Dermis microvascular lymphatic vessel endothelial cell (primary cell): ENCODE measurements around the gene SMAD3. TPM values are rescaled to one million over a fixed set of nuclear protein-coding genes. Genes with fewer than 3 reads are reported as not detected.
A peak's percentile ranks its signal among the peaks of the same experiment; 100 is the strongest.

ENCODE experiments used
- DNase-seq, 2 donors: peaks; one replicate each; pipeline versions ENCODE4 v3.0.0 to v3.0.0-alpha.2; 2010; ENCODE audit warnings: low read depth in 2 of 2
- total RNA-seq: library from RNA; depleted of rRNA; stranded (reverse); fragments of >200 nt; gene quantifications from 2 replicates; pipeline ENCODE4 v1.2.1, GENCODE V29; 2014

The SMAD3 gene
- total RNA-seq, 1 donor from 2014 or later = 12.3 TPM

DNA sequence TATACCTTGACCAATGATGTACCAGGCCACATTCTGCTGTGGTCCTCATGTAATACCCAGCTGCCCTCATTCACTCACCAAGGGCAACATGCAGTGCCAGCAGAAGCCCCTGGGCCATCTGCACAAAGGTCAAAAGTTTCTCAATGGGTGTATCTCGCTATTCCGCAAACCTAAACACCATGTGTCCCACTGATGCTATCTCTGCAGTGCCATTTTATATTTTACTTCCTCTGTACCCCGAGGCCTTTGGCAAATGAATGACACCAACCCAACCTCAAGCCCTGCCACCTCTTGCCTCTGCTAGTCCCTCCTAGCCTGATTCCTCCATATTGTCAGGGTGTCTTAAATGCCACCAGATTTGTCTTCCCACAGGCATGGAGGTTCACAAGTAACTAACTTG is 129.9 kb downstream of the SMAD3 start:
- DNase-seq = no peak

DNA sequence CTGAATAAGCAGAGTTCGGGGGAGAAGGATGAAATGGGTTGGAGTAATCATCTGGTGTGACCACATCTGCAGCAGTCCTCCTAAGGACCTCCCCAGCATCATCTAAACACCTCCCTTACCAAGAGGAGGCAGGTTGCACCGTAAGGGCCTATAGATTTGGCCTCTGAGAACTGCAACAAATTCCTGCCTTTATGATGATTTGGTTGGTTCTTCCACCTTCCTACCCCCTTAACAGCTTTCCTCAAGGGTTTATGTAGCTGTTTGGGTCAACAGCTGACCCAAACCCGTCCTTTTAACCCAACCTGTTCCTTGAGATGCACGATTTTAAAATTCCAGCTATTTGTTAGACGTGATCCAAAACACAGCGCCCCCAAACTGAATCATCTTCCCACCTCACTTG is 130.8 kb downstream of the SMAD3 start:
- no peak for DNase-seq

GRCh38 chr15:67196672-67197363 is 131.4 kb downstream of the SMAD3 start:
- no peak for DNase-seq

GRCh38 chr15:67197364-67197695 is 131.9 kb downstream of the SMAD3 start:
- no peak for DNase-seq

DNA sequence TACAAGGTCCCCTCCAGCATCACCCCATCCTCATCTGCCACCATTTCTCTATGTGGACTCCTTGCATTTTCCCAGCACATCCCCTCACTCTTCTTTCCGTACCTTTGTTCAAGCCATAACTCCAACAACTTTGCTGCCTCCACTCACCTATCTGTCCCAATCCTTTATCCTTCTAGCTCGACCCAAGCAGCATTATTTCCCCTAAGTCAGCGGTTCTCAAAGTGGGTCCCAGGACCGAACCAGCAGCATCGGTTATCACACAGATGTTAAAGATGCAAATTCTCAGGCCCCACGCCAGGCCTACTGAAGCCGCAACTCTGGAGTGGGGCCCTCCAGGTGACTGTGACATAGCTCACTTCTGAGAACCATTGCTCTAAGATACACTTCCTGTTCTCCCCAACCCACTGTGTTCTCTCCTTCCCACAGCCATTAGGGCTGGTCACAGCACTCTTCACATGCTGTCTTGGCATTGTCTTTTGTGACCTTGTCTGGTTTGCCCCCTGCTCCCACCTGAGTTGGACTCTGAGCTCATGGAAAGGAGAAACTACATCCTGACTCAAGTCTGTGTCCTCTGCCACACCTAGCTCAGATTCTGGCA is 132.9 kb downstream of the SMAD3 start:
- DNase-seq = no peak

DNA sequence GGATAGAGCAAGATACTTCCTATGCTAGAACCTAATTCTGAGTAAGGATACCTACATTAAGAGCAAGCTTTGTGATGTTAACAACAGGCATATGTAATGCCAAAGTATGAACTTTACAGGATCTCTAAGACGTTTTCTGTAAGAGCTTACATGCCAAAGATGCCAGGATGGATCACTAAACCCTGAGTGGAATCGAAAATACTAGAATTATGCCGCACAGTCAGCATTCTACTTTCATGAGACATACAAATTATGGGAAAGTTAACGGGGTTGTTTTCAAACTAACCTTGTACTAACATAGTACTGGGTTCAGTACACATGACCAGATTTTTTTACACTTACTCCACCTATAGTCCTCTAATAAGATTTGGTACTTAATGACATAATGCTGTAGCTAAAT is 134.0 kb downstream of the SMAD3 start:
- DNase-seq = no peak

DNA sequence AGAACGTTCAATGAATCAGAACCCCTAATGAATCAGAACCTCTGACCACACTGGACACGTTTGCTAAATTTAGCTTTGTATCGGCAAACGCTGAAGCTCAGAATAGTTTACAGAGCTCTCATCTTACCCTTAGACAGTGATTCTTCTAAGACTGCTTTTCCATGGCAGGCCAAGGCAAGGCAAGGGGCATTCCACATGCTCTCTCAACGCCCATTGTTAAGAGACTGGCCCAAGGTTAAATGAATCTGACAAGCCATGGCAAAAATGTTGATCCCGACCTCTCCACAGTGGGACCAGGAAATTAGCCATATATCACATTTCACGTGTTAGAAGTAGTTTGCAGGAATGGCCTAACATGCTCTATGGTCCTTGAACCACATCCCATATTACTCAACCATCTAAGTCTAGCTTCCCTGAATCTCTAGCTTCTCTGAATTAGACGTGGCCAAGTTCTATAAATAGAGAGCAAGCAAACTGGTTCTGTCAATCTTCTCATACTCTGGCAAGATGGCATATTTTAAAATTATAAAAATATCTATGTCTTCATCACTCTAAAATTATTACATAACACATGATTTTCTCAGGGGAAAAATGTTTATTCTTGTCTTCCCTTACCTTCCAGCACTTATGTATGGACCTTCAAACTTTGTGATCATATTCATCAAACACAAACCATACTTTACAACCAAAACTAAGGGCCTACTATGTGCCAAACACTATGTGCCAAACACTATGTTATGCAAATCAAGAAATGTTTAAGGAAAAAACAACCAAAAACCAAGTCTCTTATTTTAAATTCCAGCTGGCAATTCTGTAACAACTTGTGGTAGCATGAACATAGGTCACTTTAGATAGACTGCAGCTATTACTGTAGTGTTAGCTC is 134.7 kb downstream of the SMAD3 start:
- no peak for DNase-seq

DNA sequence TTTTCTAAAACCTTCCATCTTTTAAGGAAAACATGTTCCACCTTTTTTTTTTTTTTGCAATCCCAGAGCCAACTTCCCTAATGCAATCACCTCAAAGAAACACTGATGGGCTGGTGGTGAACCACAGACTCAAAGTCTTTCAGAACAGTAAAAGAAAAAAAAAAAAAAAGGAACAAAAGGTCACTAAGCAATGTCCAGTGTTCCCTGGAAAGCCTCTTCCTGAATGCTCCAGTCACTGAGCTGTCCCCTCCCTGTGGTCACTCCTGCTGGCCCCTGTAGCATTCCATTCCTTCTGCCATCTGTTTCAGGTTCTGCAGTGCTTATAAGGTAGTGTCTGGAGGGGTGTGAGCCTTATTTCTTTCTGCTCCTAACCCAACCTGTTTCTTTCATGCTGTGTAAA is 135.7 kb downstream of the SMAD3 start:
- DNase-seq = no peak

- no peak for DNase-seq
These were observed 136.7 kb downstream of the SMAD3 start for GRCh38 chr15:67202091-67202490.

DNA sequence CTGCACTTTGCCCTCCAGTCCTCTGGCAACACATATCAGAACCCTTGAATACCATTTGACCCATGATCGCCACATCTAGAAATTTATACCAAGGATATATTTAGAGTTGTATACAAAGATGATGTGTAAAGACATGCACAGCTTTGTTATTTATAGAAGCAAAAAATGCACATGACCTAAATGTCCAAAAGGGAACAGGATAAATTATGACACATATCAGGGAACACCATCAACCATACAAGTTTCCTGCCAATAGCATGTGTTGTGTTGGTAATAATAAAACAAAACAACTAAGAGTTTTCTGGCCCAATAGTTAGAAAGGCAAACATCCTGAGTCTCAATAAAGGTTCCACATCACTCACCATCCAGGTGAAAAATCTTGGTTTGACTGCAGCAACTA is 137.6 kb downstream of the SMAD3 start:
- DNase-seq = peak; percentile 20 to 64

DNA sequence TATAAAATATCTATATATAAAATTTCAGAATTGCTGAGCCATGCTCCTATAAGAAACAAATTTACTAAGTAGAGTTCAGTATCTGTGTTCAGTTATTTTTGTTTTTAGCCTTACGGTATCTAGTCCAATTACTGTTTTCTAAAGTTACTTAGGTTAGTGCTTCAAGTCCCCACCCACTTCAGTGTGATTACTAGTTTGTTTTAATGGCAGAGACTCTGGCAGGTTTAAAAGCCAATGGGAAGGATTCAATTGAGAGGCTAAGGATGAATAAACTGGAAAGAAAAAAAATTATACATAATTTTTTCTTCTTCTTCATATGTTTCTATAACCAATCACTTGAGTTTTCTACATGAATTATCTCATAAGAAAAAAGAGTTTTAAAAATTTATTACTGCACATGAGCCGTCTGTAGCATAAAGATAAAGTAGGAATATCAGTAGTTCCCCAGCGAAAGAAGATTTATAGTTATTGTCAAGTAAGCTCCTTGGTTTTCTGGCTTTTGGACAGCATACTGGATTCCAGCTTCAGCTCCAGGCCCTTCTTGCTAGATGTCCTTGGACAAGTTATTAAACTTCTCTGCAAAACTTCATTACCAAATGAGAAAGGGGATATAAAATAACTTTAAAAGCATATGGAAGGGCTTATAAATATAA is 142.3 kb downstream of the SMAD3 start:
- DNase-seq = no peak

DNA sequence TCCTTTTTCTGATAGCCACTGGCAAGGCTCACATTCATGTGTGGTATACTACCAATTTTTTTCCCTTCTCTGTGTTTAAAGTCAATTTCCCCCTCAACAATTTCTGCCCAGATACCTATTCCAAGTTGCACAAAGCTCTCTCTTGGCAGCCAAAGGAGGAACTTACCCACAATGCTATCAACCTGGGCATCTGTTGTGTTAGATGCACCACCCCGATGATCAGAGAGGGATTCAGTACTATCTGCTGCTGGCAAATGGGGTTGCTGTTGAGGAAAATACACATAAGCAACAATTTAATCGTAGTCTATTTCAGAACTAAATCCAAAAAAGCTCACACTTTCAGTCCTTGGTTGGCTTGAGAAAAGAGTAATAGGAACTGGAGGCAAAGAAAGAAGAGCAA is 143.0 kb downstream of the SMAD3 start:
- no peak for DNase-seq

- no peak for DNase-seq
These were observed 145.3 kb downstream of the SMAD3 start for GRCh38 chr15:67210555-67211168.

DNA sequence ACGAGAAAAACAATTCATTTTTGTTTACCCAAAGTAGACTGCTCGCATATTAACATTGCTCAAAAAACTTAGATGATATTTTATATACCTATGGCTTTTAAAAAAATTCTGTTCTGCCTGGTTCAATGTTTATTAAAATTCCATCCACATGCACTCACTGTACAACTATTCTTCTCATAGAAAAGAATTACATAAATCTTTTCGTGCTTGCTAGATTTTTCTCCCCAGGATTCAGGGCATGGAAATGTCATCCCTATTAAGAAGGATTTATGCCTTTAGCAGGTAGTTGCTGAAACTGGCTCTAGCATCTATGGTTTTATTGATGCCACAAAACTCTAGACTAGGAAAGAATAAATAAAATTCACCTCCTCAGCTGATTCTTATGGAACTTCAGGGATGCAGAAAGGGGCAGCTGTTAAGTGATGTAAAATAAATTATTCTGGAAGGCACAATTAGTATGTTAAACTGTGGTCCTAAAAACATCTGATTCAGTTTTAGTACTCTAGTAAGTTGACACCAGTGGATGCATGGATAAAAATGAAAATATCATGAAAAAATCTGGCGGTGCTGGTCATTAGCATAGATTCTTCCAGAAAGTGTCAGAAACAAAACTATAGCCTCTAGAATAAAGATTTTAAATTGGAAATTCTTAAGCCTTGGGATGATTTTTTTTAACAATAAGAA is 147.4 kb downstream of the SMAD3 start:
- no peak for DNase-seq

- DNase-seq = no peak
These were observed 149.7 kb downstream of the SMAD3 start for GRCh38 chr15:67215102-67215501.

DNA sequence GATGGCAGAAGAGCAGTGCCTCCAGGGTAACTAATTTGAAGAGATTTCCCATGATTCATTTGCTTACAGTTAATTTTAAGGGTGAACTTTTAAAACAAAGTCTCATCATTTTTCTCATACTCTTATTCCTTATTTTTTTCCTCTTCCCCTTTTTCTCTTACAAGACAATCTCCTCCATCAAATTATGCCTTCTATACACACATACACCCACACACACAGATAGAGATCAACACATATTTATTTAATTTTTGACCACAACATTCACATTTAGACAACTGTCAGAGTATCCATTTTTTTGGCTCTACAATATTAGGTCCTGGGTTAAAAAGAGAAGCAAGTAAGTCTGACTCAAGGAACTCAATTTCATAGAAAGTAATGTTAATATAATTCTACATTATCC is 151.5 kb downstream of the SMAD3 start:
- DNase-seq = no peak

GRCh38 chr15:67218428-67218827 is 153.0 kb downstream of the SMAD3 start:
- no peak for DNase-seq

DNA sequence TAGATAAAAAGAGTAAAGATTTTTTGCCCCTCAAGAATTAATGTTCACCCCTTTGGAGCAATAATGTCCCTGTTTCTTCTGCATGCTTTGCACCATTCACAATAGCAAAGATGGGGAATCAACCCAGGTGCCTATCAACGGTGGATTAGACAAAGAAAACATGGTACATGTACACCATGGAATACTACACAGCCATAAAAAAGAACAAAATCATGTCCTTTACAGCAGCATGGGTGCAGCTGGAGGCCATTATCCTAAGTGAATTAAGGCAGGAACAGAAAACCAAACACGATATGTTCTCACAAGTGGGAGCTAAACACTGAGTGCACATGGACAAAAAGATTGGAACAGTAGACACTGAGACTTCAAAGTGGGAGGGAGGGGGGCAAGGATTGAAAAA is 153.9 kb downstream of the SMAD3 start:
- DNase-seq = no peak

DNA sequence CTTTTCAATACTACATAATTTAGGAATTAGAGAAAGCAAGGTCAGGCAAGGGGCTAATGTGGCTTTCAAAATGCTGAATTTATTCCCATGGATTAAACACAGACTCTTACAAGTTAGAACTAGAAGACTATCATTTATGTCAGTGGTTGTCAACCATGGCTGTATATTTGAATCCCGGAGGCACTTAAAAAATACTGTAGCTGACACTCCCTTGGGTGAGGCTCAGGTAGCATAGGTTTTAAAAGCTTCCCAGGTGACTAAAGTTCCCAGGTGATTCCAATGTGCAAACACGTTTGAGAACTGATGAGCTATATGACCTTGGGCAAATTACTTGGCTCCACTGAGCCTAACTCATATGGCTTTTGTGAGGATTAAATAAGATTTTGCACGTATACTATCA is 159.5 kb downstream of the SMAD3 start:
- DNase-seq = no peak

DNA sequence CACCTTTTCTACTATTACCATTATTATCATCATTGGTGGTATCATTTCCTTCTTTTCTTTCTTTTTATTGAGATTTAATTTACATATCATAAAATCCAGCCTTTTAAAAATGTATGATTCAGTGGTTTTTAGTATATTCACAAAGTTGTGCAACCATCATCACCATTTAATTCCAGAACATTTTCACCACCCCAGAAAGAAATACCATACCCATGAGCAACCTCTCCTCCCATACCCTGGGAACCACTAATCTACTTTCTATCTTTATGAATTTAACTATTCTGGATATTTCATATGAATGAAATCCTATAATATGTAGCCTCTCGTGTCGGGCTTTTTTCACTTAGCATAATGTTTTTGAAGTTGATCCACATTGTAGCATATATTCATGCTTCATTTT is 159.9 kb downstream of the SMAD3 start:
- no peak for DNase-seq

DNA sequence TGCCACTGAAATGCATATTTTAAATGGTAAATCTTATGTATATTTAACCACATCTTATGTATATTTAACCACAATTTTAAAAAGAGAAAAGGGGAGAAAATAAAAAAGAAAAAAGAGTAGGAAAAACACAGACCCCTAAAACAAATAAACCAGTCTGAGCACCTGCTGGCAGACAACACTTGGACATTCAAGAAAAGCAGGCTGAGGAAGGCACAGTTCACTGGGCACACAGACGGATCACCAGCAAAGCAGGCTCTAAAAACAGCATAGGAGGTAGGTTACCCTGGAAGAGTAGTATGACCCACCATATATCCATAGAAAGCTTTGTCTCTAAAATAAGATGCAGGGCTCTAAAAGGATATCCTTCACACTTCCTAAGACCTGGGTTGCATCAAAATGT is 162.0 kb downstream of the SMAD3 start:
- no peak for DNase-seq
